ENCODE results near the gene STOML2. TPM values are rescaled to one million over a fixed set of nuclear protein-coding genes. Genes with fewer than 3 reads are reported as not detected.

The STOML2 gene
- total and polyA plus RNA-seq, 9 of the 15 experiments (the other 6 are each of a cell fraction or from before 2014, with no cell fraction given), result 110 to 220 (median 174) TPM

DNA sequence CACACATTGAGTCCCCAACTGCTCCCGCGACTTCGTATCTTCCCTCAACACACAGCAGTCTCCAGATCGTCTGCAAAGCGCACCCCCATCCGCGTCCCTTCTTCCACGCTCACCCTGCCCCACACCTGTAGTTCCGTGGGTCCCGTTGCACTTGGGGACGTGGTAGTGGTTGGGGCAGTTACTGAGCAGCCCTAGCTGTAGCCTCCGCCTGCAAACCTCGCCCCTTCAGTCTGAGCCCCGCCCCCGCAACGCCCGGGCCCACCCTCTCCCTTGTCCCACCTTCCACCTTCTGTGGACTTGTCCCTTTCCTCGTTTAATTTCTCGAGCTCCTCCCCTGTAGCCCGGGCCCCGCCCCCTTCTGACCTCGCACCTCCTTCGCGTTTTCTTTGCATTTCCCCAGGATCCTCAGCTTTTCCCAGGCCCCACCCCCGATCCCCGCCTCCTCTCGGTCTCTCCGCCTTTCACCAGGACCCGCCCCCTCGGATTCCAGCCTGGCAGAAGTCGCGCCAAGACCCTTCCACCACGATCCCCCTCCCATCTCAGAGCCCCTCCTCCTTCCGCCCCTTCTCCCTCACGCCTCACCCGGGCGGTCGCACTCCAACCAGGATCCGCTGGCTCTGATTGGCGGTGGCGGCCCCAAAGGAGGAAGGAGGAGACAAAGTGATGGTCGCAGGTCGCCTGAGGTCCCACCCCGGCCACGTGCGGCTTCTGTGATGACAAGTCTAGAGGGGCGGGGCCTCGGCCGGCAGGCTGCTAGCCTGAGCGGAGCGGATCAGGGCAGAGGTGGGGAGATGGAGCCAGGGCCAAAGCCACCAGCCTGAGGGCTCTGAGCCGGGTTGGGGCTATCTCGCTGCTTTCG lies 13.0 kb upstream of the STOML2 start, which contains the start of gene ATOSB (continued):
- TF ChIP-seq ETV6 (IDR thresholded peaks at IDR 0.05; ENCODE audit: borderline replicate concordance in 1 of 2, low read depth in 2 of 2, low read length in 1 of 2), result no peak
- TF ChIP-seq ETV6 (CRISPR knock-in tag; IDR thresholded peaks at IDR 0.05; ENCODE audit: borderline replicate concordance), result no peak
- TF ChIP-seq POLR2G (IDR thresholded peaks at IDR 0.05; ENCODE audit: low read depth, low read length), result peak; percentile 45; the same call in 1 of the 2 replicates
- no peak for TF ChIP-seq XRCC3 (IDR thresholded peaks at IDR 0.05)
- TF ChIP-seq TCF3 (CRISPR knock-in tag; IDR thresholded peaks at IDR 0.05), result 0 out of 2 replicates have a peak, but pooled peaks have one; percentile 13
- TF ChIP-seq PHF21A (IDR thresholded peaks at IDR 0.05; ENCODE audit: borderline replicate concordance, low read depth), result no peak
- TF ChIP-seq, protein P1, sequence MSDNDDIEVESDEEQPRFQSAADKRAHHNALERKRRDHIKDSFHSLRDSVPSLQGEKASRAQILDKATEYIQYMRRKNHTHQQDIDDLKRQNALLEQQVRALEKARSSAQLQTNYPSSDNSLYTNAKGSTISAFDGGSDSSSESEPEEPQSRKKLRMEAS (CRISPR knock-in tag; IDR thresholded peaks at IDR 0.05), result peak; percentile 87
- no peak for TF ChIP-seq TCF7 (IDR thresholded peaks at IDR 0.05; ENCODE audit: borderline replicate concordance)
- no peak for TF ChIP-seq RBM14 (IDR thresholded peaks at IDR 0.05; ENCODE audit: borderline replicate concordance, insufficient read depth, low read depth, low read length)
- peak; percentile 26 to 43; a peak in 1 of 4 replicates for TF ChIP-seq FOXK2 (conservative IDR thresholded peaks at IDR 0.05 in 1 of 2, IDR thresholded peaks at IDR 0.05 in 1 of 2; ENCODE audit: low read depth in 2 of 2)
- no peak for TF ChIP-seq MAFG (tag; conservative IDR thresholded peaks at IDR 0.05)
- no peak for TF ChIP-seq ZNF239 (CRISPR knock-in tag; IDR thresholded peaks at IDR 0.05)
- TF ChIP-seq DDX20 (tag; IDR thresholded peaks at IDR 0.05; ENCODE audit: low read depth), result no peak
- peak; percentile 50; the same call in 1 of the 2 replicates for TF ChIP-seq POLR2A (conservative IDR thresholded peaks at IDR 0.05)
- peak; percentile 80 for TF ChIP-seq EGR1 (conservative IDR thresholded peaks at IDR 0.05)
- TF ChIP-seq ZEB2 (IDR thresholded peaks at IDR 0.05), result no peak
- no peak for TF ChIP-seq CCAR2 (IDR thresholded peaks at IDR 0.05; ENCODE audit: low read depth, low read length)
- TF ChIP-seq, protein P2, sequence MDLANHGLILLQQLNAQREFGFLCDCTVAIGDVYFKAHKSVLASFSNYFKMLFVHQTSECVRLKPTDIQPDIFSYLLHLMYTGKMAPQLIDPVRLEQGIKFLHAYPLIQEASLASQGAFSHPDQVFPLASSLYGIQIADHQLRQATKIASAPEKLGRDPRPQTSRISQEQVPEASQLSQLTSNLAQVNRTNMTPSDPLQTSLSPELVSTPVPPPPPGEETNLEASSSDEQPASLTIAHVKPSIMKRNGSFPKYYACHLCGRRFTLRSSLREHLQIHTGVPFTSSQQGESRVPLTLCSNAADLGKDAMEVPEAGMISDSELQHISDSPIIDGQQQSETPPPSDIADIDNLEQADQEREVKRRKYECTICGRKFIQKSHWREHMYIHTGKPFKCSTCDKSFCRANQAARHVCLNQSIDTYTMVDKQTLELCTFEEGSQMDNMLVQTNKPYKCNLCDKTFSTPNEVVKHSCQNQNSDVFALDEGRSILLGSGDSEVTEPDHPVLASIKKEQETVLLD (IDR thresholded peaks at IDR 0.05), result no peak
- no peak for TF ChIP-seq ZFP1 (CRISPR knock-in tag; IDR thresholded peaks at IDR 0.05)
- TF ChIP-seq MAZ (CRISPR knock-in tag; conservative IDR thresholded peaks at IDR 0.05 in 1 of 2, IDR thresholded peaks at IDR 0.05 in 1 of 2), result peak in 1 of 2 experiments; percentile 38; a peak in 2 of 4 replicates
- no peak; the same call in 1 of the 2 replicates for TF ChIP-seq CBFA2T3 (IDR thresholded peaks at IDR 0.05)
- TF ChIP-seq VEZF1 (CRISPR knock-in tag; IDR thresholded peaks at IDR 0.05), result peak; percentile 66
- TF ChIP-seq TAF1 (IDR thresholded peaks at IDR 0.05; ENCODE audit: control insufficient read depth, extremely low read depth, insufficient read depth, low read length, severe bottlenecking), result peak; percentile 16
- peak in 1 of 2 experiments; percentile 37; a peak in 1 of 4 replicates for TF ChIP-seq RCOR1 (IDR thresholded peaks at IDR 0.05; ENCODE audit: borderline replicate concordance in 1 of 2, low read depth in 2 of 2, low read length in 2 of 2)
- peak; percentile 45; the same call in 1 of the 2 replicates for TF ChIP-seq GATAD2A (IDR thresholded peaks at IDR 0.05)
